GM19324 (cell line): Measurements from ENCODE around the gene KAZN.
"Not testable (repeated sequence)": the region's sequence is repeated elsewhere in the genome, so short reads cannot be mapped to it uniquely, and the experiment has no call there.

ENCODE experiments used
- ATAC-seq: cut with Tn5 transposase; IDR thresholded peaks from one replicate; pipeline ENCODE4 v1.9.1; 2021; ENCODE audit warnings: mild to moderate bottlenecking, moderate library complexity; ENCODE audit not compliant: unreplicated experiment, low FRiP score

KAZN gene

DNA sequence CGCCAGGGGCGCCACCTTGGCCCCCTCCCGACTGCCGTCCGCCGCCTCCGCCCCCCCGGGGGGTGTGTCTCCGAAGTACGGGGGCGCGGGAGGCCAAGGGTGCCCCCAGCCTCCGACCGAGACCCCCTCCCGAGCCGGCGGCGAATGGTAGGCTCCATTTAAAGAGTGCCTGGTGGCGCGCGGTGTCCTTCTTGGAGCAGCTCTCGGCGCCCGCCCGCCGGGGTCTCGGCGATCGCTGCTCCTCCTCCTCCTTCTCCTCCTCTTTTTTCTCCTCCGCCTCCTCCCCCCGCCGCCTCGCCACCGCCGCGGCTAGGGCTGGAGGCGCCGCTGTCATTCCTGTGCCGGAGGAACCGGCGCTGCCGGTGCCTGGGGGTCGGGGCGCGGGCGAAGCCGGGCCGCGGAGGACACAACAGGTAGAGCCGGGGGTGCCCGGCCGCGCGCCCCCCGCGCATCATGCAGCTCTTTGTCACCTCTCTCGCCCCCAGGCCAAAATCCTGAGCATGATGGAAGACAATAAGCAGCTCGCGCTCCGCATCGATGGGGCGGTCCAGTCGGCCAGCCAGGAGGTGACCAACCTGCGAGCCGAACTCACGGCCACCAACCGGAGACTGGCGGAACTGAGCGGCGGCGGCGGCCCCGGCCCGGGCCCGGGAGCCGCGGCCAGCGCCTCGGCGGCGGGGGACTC, at the start of gene KAZN:
TSS of gene KAZN (plus strand) at position 188 of the 685 bp plus-strand sequence.
- ATAC-seq: no peak

DNA sequence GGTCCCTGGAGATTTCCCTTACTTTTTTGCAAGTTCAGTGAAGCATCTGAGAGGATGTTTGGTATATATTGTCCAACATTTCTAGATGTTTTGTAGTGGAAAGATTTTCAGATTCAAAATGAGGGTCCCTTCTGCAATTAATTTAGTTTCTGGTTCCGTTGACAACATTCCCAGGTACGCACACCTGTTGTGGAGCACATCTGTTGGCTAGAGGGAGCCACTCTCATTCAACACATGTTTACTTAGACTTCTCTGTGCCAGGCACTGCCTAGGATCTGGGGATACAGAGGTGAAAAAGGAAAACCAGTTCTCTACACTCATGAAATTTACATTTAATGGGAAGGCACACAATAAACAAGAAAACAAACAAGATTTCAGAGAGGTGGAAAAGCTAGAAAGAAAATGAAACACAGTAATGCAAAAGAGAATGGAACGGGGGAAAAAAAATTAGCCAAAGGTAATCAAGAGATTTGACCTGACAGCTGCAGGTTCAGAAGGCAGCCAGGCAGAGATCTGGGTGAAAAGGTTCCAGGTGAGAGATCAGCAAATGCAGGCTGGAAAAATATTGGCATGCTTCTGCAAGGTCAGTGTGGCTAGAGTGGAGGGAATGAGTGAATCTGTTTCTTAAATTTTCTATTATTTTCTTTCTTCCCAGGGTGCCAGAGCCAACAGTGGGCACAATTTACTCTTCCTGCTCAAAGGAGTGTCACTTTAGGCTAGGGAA, 48.4 kb upstream of the KAZN start:
- no peak for ATAC-seq

DNA sequence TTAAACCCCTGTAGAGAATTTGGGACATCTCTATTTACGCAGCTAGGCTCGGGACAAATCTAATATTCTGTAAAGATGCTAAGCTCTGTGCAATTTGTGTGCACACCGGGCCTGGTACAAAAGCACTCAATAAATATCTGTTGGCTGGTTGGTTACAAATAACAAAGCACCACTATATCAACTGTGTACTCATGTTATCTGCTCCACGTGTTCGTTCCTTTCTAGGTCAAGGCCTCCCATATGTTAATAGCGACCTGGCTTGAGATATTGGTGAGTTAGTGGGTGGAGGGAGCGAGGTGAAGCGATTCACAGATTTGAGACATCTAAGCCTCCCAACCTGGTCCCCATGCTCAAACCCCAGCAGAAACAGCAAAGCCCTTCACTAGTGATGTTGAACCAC, 47.1 kb upstream of the KAZN start:
- ATAC-seq: no peak

- no peak for ATAC-seq
These were observed 46.1 kb upstream of the KAZN start for GRCh38 chr1:14552246-14552965.

DNA sequence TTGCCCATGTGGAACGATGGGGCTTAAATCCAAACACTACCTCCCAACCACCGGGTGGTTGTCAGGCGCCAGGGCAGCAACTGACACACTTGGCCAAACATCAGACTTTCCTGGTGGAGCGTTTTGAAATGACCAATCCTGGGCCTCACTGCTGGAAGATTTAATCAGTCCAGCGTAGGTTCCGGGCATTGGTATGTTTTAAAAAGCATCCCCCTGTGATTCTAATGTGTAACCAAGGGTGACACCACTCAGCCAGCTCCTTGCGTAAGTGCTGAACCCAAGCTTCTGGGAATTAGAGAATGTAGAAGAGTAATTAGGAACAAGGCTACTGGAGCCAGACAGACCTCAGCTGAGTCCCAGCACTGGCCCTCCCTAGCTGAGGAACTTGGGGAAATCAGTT, 44.8 kb upstream of the KAZN start:
- ATAC-seq: no peak

DNA sequence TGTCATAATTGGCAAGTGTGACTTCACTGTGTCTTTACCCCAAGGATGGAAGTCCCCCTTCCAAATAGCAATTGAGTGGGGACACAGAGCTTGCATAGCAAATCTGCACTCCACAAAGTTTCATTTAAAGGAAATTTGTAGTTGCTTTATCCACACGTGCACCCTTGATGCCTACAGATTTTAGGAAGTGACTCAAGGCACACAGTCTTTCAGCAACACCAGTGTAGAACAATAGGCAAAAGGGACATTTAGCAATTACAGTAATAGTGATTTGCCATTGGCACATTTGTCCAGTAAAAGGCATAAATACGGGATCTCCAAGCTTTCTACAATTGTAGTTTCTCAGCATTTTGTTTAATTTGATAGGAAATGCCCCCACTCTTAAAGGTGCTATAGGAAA, 43.4 kb upstream of the KAZN start:
- ATAC-seq: no peak

GRCh38 chr1:14561014-14561693, 37.3 kb upstream of the KAZN start:
- no peak for ATAC-seq

GRCh38 chr1:14565090-14565489, 33.4 kb upstream of the KAZN start:
- no peak for ATAC-seq

- ATAC-seq: no peak
These were observed 31.4 kb upstream of the KAZN start for GRCh38 chr1:14567056-14567455.

DNA sequence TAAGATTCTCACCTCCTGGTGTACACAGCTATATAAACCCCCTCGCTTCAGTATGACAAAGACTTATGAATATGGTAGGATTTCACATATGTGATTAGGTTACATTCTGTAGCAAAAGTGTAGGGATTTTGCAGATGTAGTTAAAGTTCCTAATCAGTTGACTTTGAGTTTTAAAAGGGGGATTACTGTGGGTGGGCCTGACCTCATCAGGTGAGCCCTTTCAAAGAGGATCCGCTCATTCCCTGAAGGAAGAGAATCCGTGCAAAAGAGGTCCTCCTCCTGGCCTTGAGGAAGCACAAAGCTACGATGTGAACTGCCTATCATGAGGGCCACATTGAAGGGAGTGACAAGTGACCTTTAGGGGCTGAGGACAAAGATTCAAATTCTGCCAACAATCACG, 30.6 kb upstream of the KAZN start:
- ATAC-seq: no peak

GRCh38 chr1:14568716-14569355, 29.6 kb upstream of the KAZN start:
- ATAC-seq: no peak

- ATAC-seq: no peak
These were observed 28.0 kb upstream of the KAZN start for GRCh38 chr1:14570514-14570913.

GRCh38 chr1:14571810-14572767, 26.4 kb upstream of the KAZN start:
- ATAC-seq: no peak

GRCh38 chr1:14572861-14573260, 25.6 kb upstream of the KAZN start:
- no peak for ATAC-seq

- ATAC-seq: no peak
These were observed 22.3 kb upstream of the KAZN start for GRCh38 chr1:14576155-14576554.

- no peak for ATAC-seq
These were observed 21.2 kb upstream of the KAZN start for GRCh38 chr1:14577261-14577660.

DNA sequence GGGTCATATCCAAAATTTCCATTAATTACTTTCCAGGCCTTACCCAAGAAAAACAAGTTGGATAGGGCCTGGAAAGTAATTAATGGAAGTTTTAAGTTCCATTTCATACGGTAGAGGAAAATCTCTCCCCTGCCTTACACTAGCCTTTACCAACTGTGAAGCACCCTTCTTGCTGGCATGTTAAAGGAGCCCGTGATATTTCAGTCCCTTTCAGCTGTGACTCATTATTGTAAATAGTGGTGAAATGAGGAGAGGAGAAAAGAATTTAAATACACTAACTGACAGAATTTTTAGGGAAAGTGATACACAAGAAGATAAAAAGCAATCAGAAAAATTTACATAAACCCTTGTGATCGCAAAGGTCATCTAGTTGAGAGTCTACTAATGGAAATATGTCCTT, 20.3 kb upstream of the KAZN start:
- no peak for ATAC-seq

DNA sequence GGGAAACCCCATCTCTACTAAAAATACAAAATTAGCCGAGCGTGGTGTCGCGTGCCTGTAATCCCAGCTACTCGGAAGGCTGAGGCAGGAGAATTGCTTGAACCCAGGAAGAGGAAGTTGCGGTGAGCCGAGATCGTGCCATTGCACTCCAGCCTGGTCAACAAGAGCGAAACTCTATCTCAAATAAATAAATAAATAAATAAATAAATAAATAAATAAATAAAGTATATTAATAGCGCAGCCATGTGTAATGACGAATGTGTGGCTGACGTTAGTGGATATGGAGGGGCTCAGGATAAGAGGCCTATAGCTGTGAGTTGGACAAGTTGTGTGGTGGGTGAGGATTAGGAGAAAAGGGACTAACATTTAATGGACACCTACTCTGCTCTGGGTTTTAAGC, 18.2 kb upstream of the KAZN start:
- not testable (repeated sequence) for ATAC-seq

DNA sequence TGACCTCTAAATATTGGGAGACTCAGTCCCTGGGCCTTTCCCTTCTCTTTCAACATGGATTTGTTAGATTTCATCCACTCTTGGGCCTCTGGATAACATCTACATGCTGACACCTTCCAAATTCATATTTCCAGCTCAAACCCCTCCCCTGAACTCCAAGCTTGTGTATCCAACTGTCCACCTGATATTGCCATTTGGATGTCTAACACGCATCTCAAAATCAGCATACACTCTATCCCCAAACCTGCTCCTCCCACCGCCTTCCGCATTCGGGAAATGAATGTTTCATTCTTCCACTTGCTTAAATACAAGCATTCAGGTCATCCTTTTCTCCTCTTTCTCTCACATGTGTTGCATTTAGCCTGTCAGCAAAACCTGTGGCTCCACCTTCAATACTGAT, 17.5 kb upstream of the KAZN start:
- no peak for ATAC-seq
